HG03575 (cell line): ENCODE measurements around the gene SEMA4A.
"Not testable (repeated sequence)": the region's sequence is repeated elsewhere in the genome, so short reads cannot be mapped to it uniquely, and the experiment has no call there.

Experiments used
- ATAC-seq: cut with Tn5 transposase; IDR thresholded peaks from one replicate; pipeline ENCODE4 v1.9.1; 2021; ENCODE audit not compliant: unreplicated experiment, insufficient number of reproducible peaks, low FRiP score; ENCODE audit errors: extremely low read depth

The SEMA4A gene

GRCh38 chr1:156153362-156153761 lies at the start of gene SEMA4A:
Gene SEMA4A, plus strand, starts transcription at chr1:156153585. Its CDS starts 994 bp downstream, at chr1:156154579.
- ATAC-seq: no peak

GRCh38 chr1:156104065-156104810 lies 49.1 kb upstream of the SEMA4A start:
- no peak for ATAC-seq

GRCh38 chr1:156104861-156105832 lies 48.2 kb upstream of the SEMA4A start:
- no peak for ATAC-seq

GRCh38 chr1:156106624-156107488 lies 46.5 kb upstream of the SEMA4A start:
- no peak for ATAC-seq

- ATAC-seq: no peak
These were observed 45.3 kb upstream of the SEMA4A start for GRCh38 chr1:156108057-156108456.

- no peak for ATAC-seq
These were observed 44.6 kb upstream of the SEMA4A start for GRCh38 chr1:156108664-156109241.

- no peak for ATAC-seq
These were observed 43.1 kb upstream of the SEMA4A start for GRCh38 chr1:156110252-156110651.

GRCh38 chr1:156111355-156111962 lies 41.9 kb upstream of the SEMA4A start:
- no peak for ATAC-seq

- ATAC-seq: no peak
These were observed 40.9 kb upstream of the SEMA4A start for GRCh38 chr1:156112276-156113137.

- no peak for ATAC-seq
These were observed 40.0 kb upstream of the SEMA4A start for GRCh38 chr1:156113282-156113950.

- ATAC-seq: no peak
These were observed 39.1 kb upstream of the SEMA4A start, which contains the start of gene LMNA for GRCh38 chr1:156114101-156114918. Gene LMNA, plus strand, starts transcription at chr1:156114711. Its CDS starts 208 bp downstream, at chr1:156114919.

GRCh38 chr1:156114919-156115513 lies 38.4 kb upstream of the SEMA4A start:
- no peak for ATAC-seq

GRCh38 chr1:156115514-156116374 lies 37.6 kb upstream of the SEMA4A start:
- no peak for ATAC-seq

- ATAC-seq: not testable (repeated sequence)
These were observed 36.7 kb upstream of the SEMA4A start for GRCh38 chr1:156116731-156117130.
